GM23338 (cell line): ENCODE results near the gene LINGO1. TPM values are rescaled to one million over a fixed set of nuclear protein-coding genes. Genes with fewer than 3 reads are reported as not detected.

ENCODE experiments used
- ATAC-seq: fragments of 200-7000 bp; cut with Tn5 transposase; 3 replicates; pipeline ENCODE4 v1.9.1; 2020
- DNase-seq: peaks from one replicate; pipeline ENCODE4 v3.0.0-alpha.2; 2015; ENCODE audit warnings: low spot score
- H2AFZ ChIP-seq: fragments of 200-600 bp; sonication (generic); 2 replicates; pipeline ENCODE4 v1.8.0; 2016; ENCODE audit warnings: antibody characterized with exemption, mild to moderate bottlenecking, moderate library complexity
- H3F3A ChIP-seq: fragments of 200-600 bp; sonication (generic); replicated peaks from 2 replicates; pipeline ENCODE4 v1.8.0; 2017; ENCODE audit warnings: antibody characterized with exemption, mixed run types, low read depth
- H3K27ac ChIP-seq: fragments of 200-600 bp; sonication (generic); 2 replicates; pipeline ENCODE4 v1.6.1; 2016; ENCODE audit warnings: low read depth
- H3K27me3 ChIP-seq: fragments of 200-600 bp; sonication (generic); 2 replicates; pipeline ENCODE4 v1.8.0; 2016; ENCODE audit warnings: mild to moderate bottlenecking, mixed run types, moderate library complexity; ENCODE audit not compliant: insufficient read depth
- H3K36me3 ChIP-seq: fragments of 200-600 bp; sonication (generic); 2 replicates; pipeline ENCODE4 v1.8.0; 2016; ENCODE audit warnings: mild to moderate bottlenecking; ENCODE audit not compliant: insufficient read depth
- H3K4me1 ChIP-seq: fragments of 200-600 bp; sonication (generic); 2 replicates; pipeline ENCODE4 v1.8.0; 2016; ENCODE audit warnings: mild to moderate bottlenecking, moderate library complexity; ENCODE audit not compliant: insufficient read depth
- H3K4me2 ChIP-seq: fragments of 200-600 bp; sonication (generic); 2 replicates; pipeline ENCODE4 v1.7.1; 2017; ENCODE audit warnings: mixed run types
- H3K4me3 ChIP-seq: fragments of 200-600 bp; sonication (generic); 2 replicates; pipeline ENCODE4 v1.6.1; 2016; ENCODE audit warnings: mixed run types
- H3K79me2 ChIP-seq: fragments of 200-600 bp; sonication (generic); replicated peaks from 2 replicates; pipeline ENCODE4 v1.8.0; 2017; ENCODE audit warnings: mild to moderate bottlenecking; ENCODE audit not compliant: insufficient read depth
- H3K9me2 ChIP-seq: fragments of 200-600 bp; sonication (generic); 2 replicates; pipeline ENCODE4 v1.8.0; 2017; ENCODE audit not compliant: insufficient read depth
- H4K20me1 ChIP-seq: fragments of 200-600 bp; sonication (generic); replicated peaks from 2 replicates; pipeline ENCODE4 v1.8.0; 2017; ENCODE audit warnings: mild to moderate bottlenecking; ENCODE audit not compliant: insufficient read depth
- H3K27ac Mint-ChIP-seq: 2 replicates; pipeline ENCODE4 v1.8.0; 2020; ENCODE audit warnings: inconsistent platforms, mild to moderate bottlenecking, moderate library complexity, mixed read lengths
- H3K27me3 Mint-ChIP-seq: 3 replicates; pipeline ENCODE4 v1.8.0; 2022; ENCODE audit warnings: low read depth, mild to moderate bottlenecking, moderate library complexity, mixed read lengths, inconsistent platforms; ENCODE audit not compliant: insufficient read depth, poor library complexity
- H3K36me3 Mint-ChIP-seq: 3 replicates; pipeline ENCODE4 v1.8.0; 2021; ENCODE audit warnings: low read depth, mild to moderate bottlenecking, inconsistent platforms, moderate library complexity, mixed read lengths
- H3K4me1 Mint-ChIP-seq: 3 replicates; pipeline ENCODE4 v1.8.0; 2020; ENCODE audit warnings: mild to moderate bottlenecking, inconsistent platforms, mixed read lengths
- H3K4me3 Mint-ChIP-seq: 3 replicates; pipeline ENCODE4 v1.8.0; 2021; ENCODE audit warnings: moderate library complexity, mild to moderate bottlenecking, inconsistent platforms, mixed read lengths
- H3K9me3 Mint-ChIP-seq: 3 replicates; pipeline ENCODE4 v1.8.0; 2020; ENCODE audit warnings: moderate library complexity, mild to moderate bottlenecking, inconsistent platforms, mixed read lengths
- CREB1 ChIP-seq: fragments of 250-450 bp; sonication (Bioruptor Pico); IDR thresholded peaks from 2 replicates; pipeline ENCODE4 v1.5.0; 2020; ENCODE audit warnings: low read depth, mild to moderate bottlenecking, moderate library complexity
- EZH2 ChIP-seq: fragments of 200-600 bp; sonication (generic); IDR thresholded peaks from one replicate; pipeline ENCODE4 v1.8.0; 2017; ENCODE audit warnings: antibody characterized with exemption, mild to moderate bottlenecking, low read depth; ENCODE audit not compliant: unreplicated experiment
- JUNB ChIP-seq: IDR thresholded peaks from one replicate; pipeline ENCODE4 v1.6.1; 2016; ENCODE audit warnings: antibody characterized with exemption; ENCODE audit not compliant: unreplicated experiment
- NANOG ChIP-seq: IDR thresholded peaks from 2 replicates; pipeline ENCODE4 v1.6.1; 2016; ENCODE audit warnings: antibody characterized with exemption, borderline replicate concordance
- POLR2AphosphoS5 ChIP-seq: IDR thresholded peaks from 2 replicates; pipeline ENCODE4 v1.6.1; 2016; ENCODE audit warnings: antibody characterized with exemption, low read depth
- ZNF114 ChIP-seq: fragments of 250-450 bp; sonication (Bioruptor Pico); IDR thresholded peaks from 2 replicates; pipeline ENCODE4 v1.5.0; 2020; ENCODE audit warnings: mild to moderate bottlenecking, moderate library complexity
- ZNF331 ChIP-seq: fragments of 250-450 bp; sonication (Bioruptor Pico); IDR thresholded peaks from 2 replicates; pipeline ENCODE4 v1.5.0; 2020; ENCODE audit warnings: low read depth, mild to moderate bottlenecking, moderate library complexity
- ZNF462 ChIP-seq: fragments of 250-450 bp; sonication (Bioruptor Pico); IDR thresholded peaks from 2 replicates; pipeline ENCODE4 v1.5.0; 2020; ENCODE audit warnings: mild to moderate bottlenecking, moderate library complexity
- polyA plus RNA-seq: library from polyadenylated mRNA; unstranded; fragments of >200 nt; fragmentation: Nextera tagmentation; extraction: Ambion mirVana; gene quantifications from 2 replicates; pipeline ENCODE4 v1.2.1, GENCODE V29; 2016
- total RNA-seq: library from RNA; depleted of rRNA; stranded (reverse); fragments of >200 nt; shearing (Covaris generic); gene quantifications from 2 replicates; pipeline ENCODE4 v1.2.3, GENCODE V29; 2014

Gene LINGO1
- total and polyA plus RNA-seq, 2 experiments from 2014 or later = 16.9 to 63.1 TPM

- H2AFZ ChIP-seq = no peak overlapping the region; the same call in 1 of the 2 replicates
- peak; percentile 16 for ATAC-seq
- H3K27ac Mint-ChIP-seq = no peak overlapping the region
- no peaks in the 10 kb centered on the region for H3K79me2 ChIP-seq
- H3K27me3 ChIP-seq = no peaks in the 10 kb centered on the region
- H3K4me1 ChIP-seq = peaks cover 19% of the 10 kb centered on the region
- H3K4me3 Mint-ChIP-seq = no peak overlapping the region
- DNase-seq = no peak
- H3K36me3 Mint-ChIP-seq = no peaks in the 10 kb centered on the region
- H3F3A ChIP-seq = 0 out of 2 replicates have a peak, but pooled peaks cover 7% of the 10 kb centered on the region
- H3K9me3 Mint-ChIP-seq = no peaks in the 10 kb centered on the region
- no peak overlapping the region for H3K4me2 ChIP-seq
- no peaks in the 10 kb centered on the region for H4K20me1 ChIP-seq
- H3K27ac ChIP-seq = no peak overlapping the region
- peaks cover 37% of the 10 kb centered on the region for H3K4me1 Mint-ChIP-seq
- no peaks in the 10 kb centered on the region for H3K36me3 ChIP-seq
- peaks cover 2% of the 10 kb centered on the region for H3K27me3 Mint-ChIP-seq
- no peaks in the 10 kb centered on the region for H3K9me2 ChIP-seq
- TF ChIP-seq EZH2 = no peak
- no peak for TF ChIP-seq ZNF462 (CRISPR knock-in tag)
- no peak for TF ChIP-seq CREB1 (CRISPR knock-in tag)
- H3K4me3 ChIP-seq = no peak overlapping the region
Measured at GRCh38 chr15:77566092-77566491, 66.6 kb downstream of the LINGO1 start.

- Mint-ChIP-seq H3K4me3 (no peak overlapping the region), H3K27me3 (peaks cover 2% of the 10 kb centered on the region), H3K27ac (no peak overlapping the region), H3K36me3 (no peaks in the 10 kb centered on the region), H3K9me3 (no peaks in the 10 kb centered on the region), H3K4me1 (peaks cover 37% of the 10 kb centered on the region)
- H3K9me2 ChIP-seq = no peaks in the 10 kb centered on the region
- H3K27me3 ChIP-seq = no peaks in the 10 kb centered on the region
- 0 out of 2 replicates have a peak, but pooled peaks cover 7% of the 10 kb centered on the region for H3F3A ChIP-seq
- no peak overlapping the region for H3K4me2 ChIP-seq
- H3K27ac ChIP-seq = no peak overlapping the region
- peaks cover 19% of the 10 kb centered on the region for H3K4me1 ChIP-seq
- ATAC-seq = no peak
- H4K20me1 ChIP-seq = no peaks in the 10 kb centered on the region
- H3K79me2 ChIP-seq = no peaks in the 10 kb centered on the region
- H2AFZ ChIP-seq = peak overlapping the region; percentile 72; the same call in 1 of the 2 replicates
- no peaks in the 10 kb centered on the region for H3K36me3 ChIP-seq
- no peak for DNase-seq
- H3K4me3 ChIP-seq = no peak overlapping the region
- TF ChIP-seq JUNB (no peak), ZNF331 (CRISPR knock-in tag) (no peak), ZNF114 (no peak), EZH2 (no peak), NANOG (no peak), POLR2AphosphoS5 (no peak)
Measured at GRCh38 chr15:77565378-77565915, 67.3 kb downstream of the LINGO1 start.
